ENCODE results near the gene FOXP1.

DNA sequence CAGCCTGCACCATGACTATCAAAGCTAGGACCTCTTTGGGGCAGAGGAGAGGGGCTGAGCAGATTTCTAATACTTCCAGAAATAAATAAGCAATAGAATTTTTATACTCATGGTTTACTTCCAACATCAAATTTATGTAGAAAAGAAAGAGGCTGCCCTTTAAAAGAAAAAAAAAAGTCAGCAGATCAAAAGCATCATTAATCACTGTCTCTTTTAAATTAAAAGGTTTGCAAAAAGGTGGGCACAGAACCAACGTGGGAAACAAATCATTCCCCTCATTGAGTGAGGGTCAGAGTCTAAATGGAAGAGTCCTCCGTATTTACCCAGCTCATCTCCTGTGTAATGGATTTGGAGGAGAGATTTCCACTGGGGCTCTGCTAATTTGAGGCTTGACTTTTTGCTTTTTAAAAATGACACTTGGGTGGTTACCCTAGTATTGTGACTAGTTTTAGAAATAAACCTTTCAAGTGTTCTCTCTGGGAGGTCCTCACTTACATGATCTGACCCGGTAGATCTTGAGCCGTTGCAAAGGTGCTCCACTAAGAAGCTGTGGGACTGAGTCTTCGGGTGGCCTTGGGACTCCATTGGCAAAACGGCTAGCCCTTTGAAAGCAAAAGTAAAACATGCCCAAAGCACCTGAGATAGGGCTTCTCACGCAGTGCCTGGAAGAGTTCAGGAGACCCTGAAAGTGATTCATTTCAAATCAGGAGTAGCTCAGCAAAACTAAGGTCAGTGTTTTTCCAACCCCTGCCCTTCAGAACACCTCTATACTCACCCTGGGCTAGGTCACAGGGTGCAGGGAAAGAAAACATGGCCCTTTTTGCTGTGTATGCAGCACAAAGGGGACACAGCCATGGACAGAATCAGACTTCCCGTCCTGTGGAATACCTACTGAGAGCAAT is 320.9 kb downstream of the FOXP1 start:
- no peak for TF ChIP-seq EZH2 (IDR thresholded peaks at IDR 0.05; ENCODE audit: borderline replicate concordance, insufficient read depth, low read depth, low read length, poor library complexity, severe bottlenecking)
- TF ChIP-seq, protein P1, sequence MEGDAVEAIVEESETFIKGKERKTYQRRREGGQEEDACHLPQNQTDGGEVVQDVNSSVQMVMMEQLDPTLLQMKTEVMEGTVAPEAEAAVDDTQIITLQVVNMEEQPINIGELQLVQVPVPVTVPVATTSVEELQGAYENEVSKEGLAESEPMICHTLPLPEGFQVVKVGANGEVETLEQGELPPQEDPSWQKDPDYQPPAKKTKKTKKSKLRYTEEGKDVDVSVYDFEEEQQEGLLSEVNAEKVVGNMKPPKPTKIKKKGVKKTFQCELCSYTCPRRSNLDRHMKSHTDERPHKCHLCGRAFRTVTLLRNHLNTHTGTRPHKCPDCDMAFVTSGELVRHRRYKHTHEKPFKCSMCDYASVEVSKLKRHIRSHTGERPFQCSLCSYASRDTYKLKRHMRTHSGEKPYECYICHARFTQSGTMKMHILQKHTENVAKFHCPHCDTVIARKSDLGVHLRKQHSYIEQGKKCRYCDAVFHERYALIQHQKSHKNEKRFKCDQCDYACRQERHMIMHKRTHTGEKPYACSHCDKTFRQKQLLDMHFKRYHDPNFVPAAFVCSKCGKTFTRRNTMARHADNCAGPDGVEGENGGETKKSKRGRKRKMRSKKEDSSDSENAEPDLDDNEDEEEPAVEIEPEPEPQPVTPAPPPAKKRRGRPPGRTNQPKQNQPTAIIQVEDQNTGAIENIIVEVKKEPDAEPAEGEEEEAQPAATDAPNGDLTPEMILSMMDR (IDR thresholded peaks at IDR 0.05), result no peak

Measured in B cell (primary cell).